GM12878 (cell line): Measurements from ENCODE around the gene KRTAP10-8. TPM values are rescaled to one million over a fixed set of nuclear protein-coding genes. Genes with fewer than 3 reads are reported as not detected.

Experiments used
- ATAC-seq: fragments of 200-7000 bp; cut with Tn5 transposase; 3 replicates; pipeline ENCODE4 v1.9.1; 2020; ENCODE audit warnings: mild to moderate bottlenecking, moderate library complexity
- BruUV-seq: library from RNA; stranded (reverse); fragments of 400-500 nt; replicated peaks from 2 replicates; lab custom pipeline; 2021; lab: Mats Ljungman, UMichigan
- CTCF ChIA-PET: fragments of 300-600 bp; sonication (Branson Sonifier 250); formaldehyde crosslinking; extraction: SDS; loops from one replicate; lab custom pipeline; 2021; ENCODE audit warnings: inconsistent platforms; lab: Yijun Ruan, JAX
- POLR2A ChIA-PET: fragments of 350-600 bp; formaldehyde crosslinking; extraction: SDS; loops from one replicate; lab custom pipeline; 2021; ENCODE audit warnings: inconsistent platforms; lab: Charles Lee
- RAD21 ChIA-PET: fragments of 300-600 bp; sonication (Branson Sonifier 250); formaldehyde crosslinking; loops from one replicate; lab custom pipeline; 2023; ENCODE audit warnings: antibody characterized with exemption; ENCODE audit not compliant: unreplicated experiment; lab: Charles Lee
- SMC1A ChIA-PET: fragments of 300-600 bp; sonication (Branson Sonifier 250); formaldehyde crosslinking; loops from one replicate; lab custom pipeline; 2023; ENCODE audit not compliant: unreplicated experiment, uncharacterized antibody; lab: Charles Lee
- DNase-seq: peaks from one replicate; pipeline ENCODE4 v3.0.0-alpha.2; 2011; ENCODE audit warnings: low read depth, low spot score
- FAIRE-seq: peaks from 3 replicates; lab custom pipeline; 2011; peaks lifted over from hg19 to GRCh38; lab: Jason Lieb, UNC
- H2AFZ ChIP-seq: 2 replicates; pipeline ENCODE4 v1.6.0; 2011; ENCODE audit warnings: low read depth, low read length, control low read depth; ENCODE audit not compliant: control insufficient read depth
- H3K27ac ChIP-seq: 2 replicates; pipeline ENCODE4 v1.5.1; 2011; ENCODE audit warnings: control low read depth; ENCODE audit not compliant: control insufficient read depth, insufficient read depth
- H3K27me3 ChIP-seq, 2 experiments: replicated peaks in 1 of 2; 2 replicates each; pipeline versions ENCODE4 v1.6.0 to v1.6.1; 2011; ENCODE audit warnings: low read length in 1 of 2; ENCODE audit not compliant: control insufficient read depth in 2 of 2, insufficient read depth in 2 of 2
- H3K36me3 ChIP-seq, 2 experiments: 2 replicates each; pipeline ENCODE4 v1.5.1; 2011; ENCODE audit warnings: low read length in 1 of 2; ENCODE audit not compliant: control insufficient read depth in 2 of 2, insufficient read depth in 2 of 2
- H3K4me1 ChIP-seq: 2 replicates; pipeline ENCODE4 v1.6.1; 2011; ENCODE audit warnings: mild to moderate bottlenecking, low read length, moderate library complexity, mixed read lengths; ENCODE audit not compliant: control insufficient read depth, insufficient read depth
- H3K4me2 ChIP-seq: 2 replicates; pipeline ENCODE4 v1.6.0; 2011; ENCODE audit warnings: control low read depth; ENCODE audit not compliant: control insufficient read depth, insufficient read depth
- H3K4me3 ChIP-seq: fragments of 200-600 bp; sonication (generic); 2 replicates; pipeline ENCODE4 v1.5.1; 2016
- H3K79me2 ChIP-seq: 2 replicates; pipeline ENCODE4 v1.6.0; 2011; ENCODE audit warnings: low read length; ENCODE audit not compliant: control insufficient read depth, insufficient read depth
- H3K9ac ChIP-seq: 2 replicates; pipeline ENCODE4 v1.8.0; 2011; ENCODE audit warnings: low read length, control low read depth, mixed read lengths; ENCODE audit not compliant: control insufficient read depth, insufficient read depth
- H3K9me3 ChIP-seq: replicated peaks from 3 replicates; pipeline ENCODE4 v1.5.1; 2011; ENCODE audit warnings: mild to moderate bottlenecking, low read length; ENCODE audit not compliant: control insufficient read depth, insufficient read depth
- H4K20me1 ChIP-seq: 2 replicates; pipeline ENCODE4 v1.6.0; 2011; ENCODE audit not compliant: control insufficient read depth, insufficient read depth
- CHD2 ChIP-seq: IDR thresholded peaks from 2 replicates; pipeline ENCODE4 v1.6.1; 2011; ENCODE audit warnings: low read depth, low read length, improper control_type of control experiment, borderline replicate concordance
- HDAC6 ChIP-seq: fragments of 200-600 bp; sonication (generic); IDR thresholded peaks from one replicate; pipeline ENCODE4 v1.8.0; 2017; ENCODE audit warnings: antibody characterized with exemption; ENCODE audit not compliant: unreplicated experiment
- IKZF2 ChIP-seq, 2 experiments: fragments of 450-650 bp; IDR thresholded peaks; 2 replicates each; pipeline ENCODE4 v1.6.1; 2017; ENCODE audit warnings: mild to moderate bottlenecking in 2 of 2, moderate library complexity in 2 of 2
- LARP7 ChIP-seq: fragments of 450-650 bp; IDR thresholded peaks from 2 replicates; pipeline ENCODE4 v1.6.1; 2017; ENCODE audit warnings: mild to moderate bottlenecking
- MEF2A ChIP-seq: IDR thresholded peaks from 2 replicates; pipeline ENCODE4 v1.6.1; 2011; ENCODE audit warnings: low read depth, mild to moderate bottlenecking, low read length, moderate library complexity; ENCODE audit not compliant: insufficient read depth
- REST ChIP-seq: IDR thresholded peaks from 2 replicates; pipeline ENCODE4 v1.6.1; 2012; ENCODE audit warnings: mild to moderate bottlenecking, low read depth, low read length
- SMC3 ChIP-seq: IDR thresholded peaks from 2 replicates; pipeline ENCODE4 v1.6.1; 2011; ENCODE audit warnings: low read length, improper control_type of control experiment, borderline replicate concordance
- ZBTB4 ChIP-seq: fragments of 450-650 bp; formaldehyde crosslinking; IDR thresholded peaks from 2 replicates; pipeline ENCODE4 v1.4.0; 2022; ENCODE audit warnings: mild to moderate bottlenecking, moderate library complexity
- WGBS: methylation state at CpG from one replicate; pipeline ENCODE4 v1.1.6; 2016; ENCODE audit warnings: low lambda C conversion rate; ENCODE audit not compliant: insufficient replicate concordance, insufficient coverage; ENCODE audit errors: missing lambda C conversion rate; 5-methylcytosine and 5-hydroxymethylcytosine counted together
- in situ Hi-C: fragments of 300-500 bp; cut with MboI; formaldehyde crosslinking; loops from 9 replicates; pipeline ENCODE4 v1.14.3; 2018; ENCODE audit warnings: mixed read lengths
- intact Hi-C: fragments of 100-400 bp; cut with micrococcal nuclease; formaldehyde crosslinking; loops from one replicate; pipeline ENCODE4 v1.14.2; 2022; ENCODE audit not compliant: unreplicated experiment
- polyA plus RNA-seq, 11 experiments: library from polyadenylated mRNA; depleted of rRNA in 4 of 11; unstranded in 6 of 11; stranded (reverse) in 5 of 11; fragments of >200 nt; fragmentation: Nextera tagmentation in 4 of 11; fragmentation: Illumina TruSeq in 1 of 11; extraction: Ambion mirVana in 4 of 11; extraction: Trizol in 1 of 11; gene quantifications; 1 replicate in 1 of 11; 2 replicates in 10 of 11; pipeline versions ENCODE4 v1.2.1 to v1.2.3, GENCODE V29; 2011 to 2016; ENCODE audit warnings: inconsistent platforms in 2 of 11, missing spikeins in 2 of 11, low read depth in 1 of 11
- total RNA-seq, 4 experiments: library from RNA; depleted of rRNA in 3 of 4; stranded (reverse); fragments of >200 nt in 3 of 4; fragmentation: Illumina TruSeq in 1 of 4; extraction: Trizol in 1 of 4; gene quantifications; 2 replicates each; pipeline versions ENCODE4 v1.2.1 to v1.2.3, GENCODE V29; 2013 to 2021
- TF ChIP-seq, protein P1 (sequence below): fragments of 450-650 bp; IDR thresholded peaks from 2 replicates; pipeline ENCODE4 v1.6.1; 2017; ENCODE audit warnings: mild to moderate bottlenecking, moderate library complexity

The KRTAP10-8 gene
- total and polyA plus RNA-seq, 10 of the 15 experiments (the other 5 are each of a cell fraction or from before 2014, with no cell fraction given), result not detected

DNA sequence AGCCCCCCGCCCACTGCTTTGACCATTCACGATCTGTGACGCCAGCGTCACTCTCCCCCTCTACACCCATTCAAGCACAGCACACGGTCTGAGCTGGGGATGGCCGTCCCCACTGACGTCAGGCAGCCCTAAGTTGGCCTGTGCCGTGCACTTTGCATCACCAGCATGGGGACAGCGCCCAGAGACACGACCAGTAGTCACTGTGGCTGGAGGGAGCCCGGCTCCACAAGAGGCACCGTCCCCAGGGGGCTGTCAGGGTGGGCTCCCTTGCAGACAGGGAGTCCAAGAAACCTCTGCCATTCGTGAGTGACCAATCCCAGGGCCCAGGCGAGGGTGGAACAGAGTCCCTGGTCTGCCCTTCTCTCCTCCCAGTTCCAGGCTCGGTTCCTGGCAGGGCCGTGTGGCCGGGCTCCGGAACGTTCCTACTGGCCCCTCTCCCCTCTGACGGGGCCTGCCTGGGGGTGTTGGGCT lies 2.3 kb downstream of the KRTAP10-8 start (continued):
- TF ChIP-seq, protein P1, sequence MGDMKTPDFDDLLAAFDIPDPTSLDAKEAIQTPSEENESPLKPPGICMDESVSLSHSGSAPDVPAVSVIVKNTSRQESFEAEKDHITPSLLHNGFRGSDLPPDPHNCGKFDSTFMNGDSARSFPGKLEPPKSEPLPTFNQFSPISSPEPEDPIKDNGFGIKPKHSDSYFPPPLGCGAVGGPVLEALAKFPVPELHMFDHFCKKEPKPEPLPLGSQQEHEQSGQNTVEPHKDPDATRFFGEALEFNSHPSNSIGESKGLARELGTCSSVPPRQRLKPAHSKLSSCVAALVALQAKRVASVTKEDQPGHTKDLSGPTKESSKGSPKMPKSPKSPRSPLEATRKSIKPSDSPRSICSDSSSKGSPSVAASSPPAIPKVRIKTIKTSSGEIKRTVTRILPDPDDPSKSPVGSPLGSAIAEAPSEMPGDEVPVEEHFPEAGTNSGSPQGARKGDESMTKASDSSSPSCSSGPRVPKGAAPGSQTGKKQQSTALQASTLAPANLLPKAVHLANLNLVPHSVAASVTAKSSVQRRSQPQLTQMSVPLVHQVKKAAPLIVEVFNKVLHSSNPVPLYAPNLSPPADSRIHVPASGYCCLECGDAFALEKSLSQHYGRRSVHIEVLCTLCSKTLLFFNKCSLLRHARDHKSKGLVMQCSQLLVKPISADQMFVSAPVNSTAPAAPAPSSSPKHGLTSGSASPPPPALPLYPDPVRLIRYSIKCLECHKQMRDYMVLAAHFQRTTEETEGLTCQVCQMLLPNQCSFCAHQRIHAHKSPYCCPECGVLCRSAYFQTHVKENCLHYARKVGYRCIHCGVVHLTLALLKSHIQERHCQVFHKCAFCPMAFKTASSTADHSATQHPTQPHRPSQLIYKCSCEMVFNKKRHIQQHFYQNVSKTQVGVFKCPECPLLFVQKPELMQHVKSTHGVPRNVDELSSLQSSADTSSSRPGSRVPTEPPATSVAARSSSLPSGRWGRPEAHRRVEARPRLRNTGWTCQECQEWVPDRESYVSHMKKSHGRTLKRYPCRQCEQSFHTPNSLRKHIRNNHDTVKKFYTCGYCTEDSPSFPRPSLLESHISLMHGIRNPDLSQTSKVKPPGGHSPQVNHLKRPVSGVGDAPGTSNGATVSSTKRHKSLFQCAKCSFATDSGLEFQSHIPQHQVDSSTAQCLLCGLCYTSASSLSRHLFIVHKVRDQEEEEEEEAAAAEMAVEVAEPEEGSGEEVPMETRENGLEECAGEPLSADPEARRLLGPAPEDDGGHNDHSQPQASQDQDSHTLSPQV, result no peak
- TF ChIP-seq SMC3, result no peak
- TF ChIP-seq MEF2A, result no peak
- TF ChIP-seq LARP7, result no peak

GRCh38 chr21:44614961-44615391 lies 3.1 kb downstream of the KRTAP10-8 start:
- H3K27me3 ChIP-seq, result no peaks in the 10 kb centered on the region
- H3K27ac ChIP-seq, result no peak overlapping the region
- no TSS peak for BruUV-seq
- H2AFZ ChIP-seq, result no peak overlapping the region
- ChIA-PET CTCF (interaction anchor here (0.6 kb wide), 1 partner anchor 215 kb away, joined by 4 read pairs; no protein-coding TSS in a partner anchor), POLR2A (no interaction called here), SMC1A (interaction anchor here (0.8 kb wide), 1 partner anchor 9 kb away, joined by 3 read pairs; no protein-coding TSS in a partner anchor), RAD21 (no interaction called here)
- no peak overlapping the region for H3K4me2 ChIP-seq
- H3K9ac ChIP-seq, result no peak overlapping the region
- WGBS, result 70% methylated on average over 28 of the region's 28 CpGs
- H3K4me3 ChIP-seq, result no peak overlapping the region
- no peaks in the 10 kb centered on the region for H3K36me3 ChIP-seq
- ATAC-seq (no peak), DNase-seq (no peak), FAIRE-seq (no peak)
- no peaks in the 10 kb centered on the region for H3K4me1 ChIP-seq
- no peaks in the 10 kb centered on the region for H4K20me1 ChIP-seq
- H3K79me2 ChIP-seq, result no peaks in the 10 kb centered on the region
- in situ Hi-C loops (no loop called here), intact Hi-C loops (no loop called here)
- peaks cover 2% of the 10 kb centered on the region; the same call in 1 of the 3 replicates for H3K9me3 ChIP-seq
- TF ChIP-seq HDAC6, result no peak
- TF ChIP-seq ZBTB4 (CRISPR knock-in tag), result no peak
- TF ChIP-seq LARP7, result no peak
- no peak for TF ChIP-seq IKZF2 (IDR thresholded peaks at IDR 0.05)
- no peak for TF ChIP-seq CHD2
- TF ChIP-seq REST, result no peak
